OCI-LY1 (cell line): ENCODE results near the gene GTF2A2.

ENCODE experiments used
- H2AFZ ChIP-seq: fragments of 200-600 bp; sonication (generic), shearing (Covaris generic); 2 replicates; pipeline ENCODE4 v1.6.0; 2014; ENCODE audit warnings: antibody characterized with exemption, mild to moderate bottlenecking, low read length
- H3F3A ChIP-seq: fragments of 200-600 bp; sonication (generic), shearing (Covaris generic); 2 replicates; pipeline ENCODE4 v1.6.0; 2014; ENCODE audit warnings: mild to moderate bottlenecking, antibody characterized with exemption, low read length, moderate library complexity; ENCODE audit not compliant: insufficient read depth
- H3K27ac ChIP-seq: fragments of 200-600 bp; sonication (generic); 2 replicates; pipeline ENCODE4 v1.5.1; 2014; ENCODE audit warnings: low read length, mixed run types, mild to moderate bottlenecking, low read depth; ENCODE audit not compliant: poor library complexity, severe bottlenecking
- H3K27me3 ChIP-seq: fragments of 200-600 bp; sonication (generic); 2 replicates; pipeline ENCODE4 v1.6.0; 2014; ENCODE audit warnings: antibody characterized with exemption, mild to moderate bottlenecking, low read length, moderate library complexity; ENCODE audit not compliant: insufficient read depth
- H3K36me3 ChIP-seq: fragments of 200-600 bp; sonication (generic); 2 replicates; pipeline ENCODE4 v1.6.1; 2014; ENCODE audit warnings: mild to moderate bottlenecking, antibody characterized with exemption, low read length, moderate library complexity, mixed read lengths; ENCODE audit not compliant: insufficient read depth
- H3K4me1 ChIP-seq: fragments of 200-600 bp; sonication (generic); 2 replicates; pipeline ENCODE4 v1.5.1; 2014; ENCODE audit warnings: mild to moderate bottlenecking, low read length, moderate library complexity; ENCODE audit not compliant: insufficient read depth, severe bottlenecking
- H3K4me2 ChIP-seq: fragments of 200-600 bp; sonication (generic), shearing (Covaris generic); 2 replicates; pipeline ENCODE4 v1.6.1; 2014; ENCODE audit warnings: low read length
- H3K4me3 ChIP-seq: fragments of 200-600 bp; sonication (generic); 2 replicates; pipeline ENCODE4 v1.5.1; 2014; ENCODE audit warnings: low read length, low read depth, mild to moderate bottlenecking, mixed read lengths; ENCODE audit not compliant: poor library complexity, severe bottlenecking
- H3K79me2 ChIP-seq: fragments of 200-600 bp; shearing (Covaris generic); 2 replicates; pipeline ENCODE4 v1.6.1; 2016; ENCODE audit warnings: mixed run types, low read length, mixed read lengths; ENCODE audit not compliant: insufficient read depth
- H3K9ac ChIP-seq: fragments of 200-600 bp; sonication (generic), shearing (Covaris generic); 2 replicates; pipeline ENCODE4 v1.6.1; 2014; ENCODE audit warnings: mild to moderate bottlenecking, low read length, mixed read lengths
- H3K9me2 ChIP-seq: fragments of 200-600 bp; sonication (generic), shearing (Covaris generic); 2 replicates; pipeline ENCODE4 v1.6.1; 2014; ENCODE audit warnings: low read depth, mild to moderate bottlenecking, low read length, mixed read lengths
- H3K9me3 ChIP-seq: fragments of 200-600 bp; shearing (Covaris generic); 2 replicates; pipeline ENCODE4 v1.6.1; 2014; ENCODE audit warnings: low read length, mixed read lengths
- H4K20me1 ChIP-seq: fragments of 200-600 bp; sonication (generic), shearing (Covaris generic); 2 replicates; pipeline ENCODE4 v1.6.0; 2016; ENCODE audit warnings: mild to moderate bottlenecking, low read length; ENCODE audit not compliant: insufficient read depth
- EZH2 ChIP-seq: fragments of 200-600 bp; sonication (generic), shearing (Covaris generic); IDR thresholded peaks from 2 replicates; pipeline ENCODE4 v1.8.0; 2017; ENCODE audit warnings: borderline replicate concordance, mixed run types, mild to moderate bottlenecking, antibody characterized with exemption, low read length, moderate library complexity, mixed read lengths
- TF ChIP-seq, protein P1 (sequence below): fragments of 200-600 bp; sonication (generic), shearing (Covaris generic); IDR thresholded peaks from 2 replicates; pipeline ENCODE4 v1.5.1; 2017; ENCODE audit warnings: mild to moderate bottlenecking, antibody characterized with exemption, low read length, moderate library complexity, mixed read lengths

Gene GTF2A2

DNA sequence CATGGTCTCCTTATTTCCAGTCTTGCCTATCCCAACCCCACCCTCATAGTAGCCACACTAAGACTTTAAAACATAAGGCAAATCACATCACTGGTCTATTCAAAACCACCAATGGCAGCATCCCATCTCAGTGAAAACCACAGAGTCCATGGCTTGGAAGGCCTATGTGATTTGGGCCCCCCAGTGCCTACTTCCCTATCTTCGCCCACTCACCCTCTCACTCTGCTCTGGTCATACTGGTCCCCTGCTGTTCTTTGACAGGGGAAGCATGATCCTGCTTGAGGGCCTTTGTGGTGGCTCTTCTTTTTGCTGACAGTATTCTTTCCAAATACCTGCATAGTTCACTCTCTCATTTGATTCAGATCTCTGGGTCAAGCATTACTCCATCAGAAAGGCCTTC lies 3.3 kb downstream of the GTF2A2 start:
- no peak overlapping the region for H2AFZ ChIP-seq
- peaks cover 57% of the 10 kb centered on the region for H3K36me3 ChIP-seq
- H3K4me3 ChIP-seq: no peak overlapping the region
- H3K27ac ChIP-seq: no peak overlapping the region
- peaks cover 54% of the 10 kb centered on the region for H3K79me2 ChIP-seq
- TF ChIP-seq, protein P1, sequence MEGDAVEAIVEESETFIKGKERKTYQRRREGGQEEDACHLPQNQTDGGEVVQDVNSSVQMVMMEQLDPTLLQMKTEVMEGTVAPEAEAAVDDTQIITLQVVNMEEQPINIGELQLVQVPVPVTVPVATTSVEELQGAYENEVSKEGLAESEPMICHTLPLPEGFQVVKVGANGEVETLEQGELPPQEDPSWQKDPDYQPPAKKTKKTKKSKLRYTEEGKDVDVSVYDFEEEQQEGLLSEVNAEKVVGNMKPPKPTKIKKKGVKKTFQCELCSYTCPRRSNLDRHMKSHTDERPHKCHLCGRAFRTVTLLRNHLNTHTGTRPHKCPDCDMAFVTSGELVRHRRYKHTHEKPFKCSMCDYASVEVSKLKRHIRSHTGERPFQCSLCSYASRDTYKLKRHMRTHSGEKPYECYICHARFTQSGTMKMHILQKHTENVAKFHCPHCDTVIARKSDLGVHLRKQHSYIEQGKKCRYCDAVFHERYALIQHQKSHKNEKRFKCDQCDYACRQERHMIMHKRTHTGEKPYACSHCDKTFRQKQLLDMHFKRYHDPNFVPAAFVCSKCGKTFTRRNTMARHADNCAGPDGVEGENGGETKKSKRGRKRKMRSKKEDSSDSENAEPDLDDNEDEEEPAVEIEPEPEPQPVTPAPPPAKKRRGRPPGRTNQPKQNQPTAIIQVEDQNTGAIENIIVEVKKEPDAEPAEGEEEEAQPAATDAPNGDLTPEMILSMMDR: no peak
- no peak for TF ChIP-seq EZH2
- H3K4me2 ChIP-seq: peak overlapping the region; percentile 4; the same call in 1 of the 2 replicates
- peaks cover 6% of the 10 kb centered on the region for H3K9me3 ChIP-seq
- H3F3A ChIP-seq: no peaks in the 10 kb centered on the region
- no peaks in the 10 kb centered on the region for H4K20me1 ChIP-seq
- peaks cover 33% of the 10 kb centered on the region for H3K4me1 ChIP-seq
- no peak overlapping the region for H3K9ac ChIP-seq
- no peaks in the 10 kb centered on the region for H3K9me2 ChIP-seq
- no peaks in the 10 kb centered on the region for H3K27me3 ChIP-seq

DNA sequence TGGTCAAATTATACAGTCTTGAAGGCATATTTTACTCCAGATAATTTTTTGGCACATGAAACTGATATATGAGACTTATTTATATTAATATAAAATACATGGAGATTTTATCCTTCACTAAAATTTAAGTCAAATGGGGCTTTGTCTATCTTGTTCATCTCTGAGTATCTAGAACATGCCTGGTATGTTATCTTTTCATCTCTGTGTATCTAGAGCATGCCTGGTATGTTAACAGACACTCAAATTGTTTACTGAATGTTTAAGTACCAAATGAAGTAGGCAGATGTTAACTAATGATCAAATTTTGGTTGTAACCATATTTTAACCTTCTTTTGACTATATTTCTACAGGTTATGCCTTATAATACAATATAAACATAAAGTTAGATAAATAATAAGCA lies 7.7 kb downstream of the GTF2A2 start:
- Histone ChIP-seq H4K20me1 (no peaks in the 10 kb centered on the region), H3K27ac (no peak overlapping the region), H3K9me2 (no peaks in the 10 kb centered on the region), H3K4me3 (no peak overlapping the region), H2AFZ (no peak overlapping the region), H3K9ac (no peak overlapping the region), H3K4me2 (no peak overlapping the region), H3K4me1 (peaks cover 12% of the 10 kb centered on the region), H3F3A (no peaks in the 10 kb centered on the region), H3K9me3 (peaks cover 6% of the 10 kb centered on the region), H3K79me2 (peaks cover 28% of the 10 kb centered on the region), H3K27me3 (no peaks in the 10 kb centered on the region), H3K36me3 (peaks cover 90% of the 10 kb centered on the region)
- TF ChIP-seq EZH2: no peak
- TF ChIP-seq, protein P1: no peak

DNA sequence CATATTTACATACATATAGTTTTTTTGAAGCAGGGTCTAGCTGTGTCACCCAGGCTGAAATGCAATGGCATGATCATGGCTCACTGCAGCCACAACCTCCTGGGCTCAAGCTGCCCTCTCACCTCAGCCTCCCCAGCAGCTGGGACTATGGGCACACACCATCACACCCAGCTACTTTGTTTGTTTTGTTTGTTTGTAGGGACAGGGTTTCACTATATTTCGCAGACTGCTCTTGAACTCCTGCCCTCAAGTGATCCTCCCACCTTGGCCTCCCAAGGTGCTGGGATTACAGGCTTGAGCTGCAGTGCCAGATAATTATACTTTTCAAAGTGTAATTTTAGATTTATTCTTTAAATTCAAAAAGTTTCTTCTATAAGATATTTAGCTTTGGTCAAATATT lies 10.2 kb downstream of the GTF2A2 start:
- H3K9ac ChIP-seq: no peak overlapping the region
- H3K4me3 ChIP-seq: no peak overlapping the region
- no peaks in the 10 kb centered on the region for H4K20me1 ChIP-seq
- H3K79me2 ChIP-seq: 0 out of 2 replicates have a peak, but pooled peaks cover 3% of the 10 kb centered on the region
- no peaks in the 10 kb centered on the region for H3K9me3 ChIP-seq
- H3K4me1 ChIP-seq: no peaks in the 10 kb centered on the region
- H3F3A ChIP-seq: no peaks in the 10 kb centered on the region
- no peak overlapping the region for H2AFZ ChIP-seq
- no peak overlapping the region for H3K27ac ChIP-seq
- peaks cover 80% of the 10 kb centered on the region for H3K36me3 ChIP-seq
- H3K9me2 ChIP-seq: no peaks in the 10 kb centered on the region
- TF ChIP-seq, protein P1: no peak
- no peak for TF ChIP-seq EZH2
- no peak overlapping the region for H3K4me2 ChIP-seq
- no peaks in the 10 kb centered on the region for H3K27me3 ChIP-seq
